Measurements from ENCODE around the gene TNNC2. TPM values are rescaled to one million over a fixed set of nuclear protein-coding genes. Genes with fewer than 3 reads are reported as not detected.
"Not testable (repeated sequence)": the region's sequence is repeated elsewhere in the genome, so short reads cannot be mapped to it uniquely, and the experiment has no call there.

The TNNC2 gene
- total RNA-seq, result not detected

DNA sequence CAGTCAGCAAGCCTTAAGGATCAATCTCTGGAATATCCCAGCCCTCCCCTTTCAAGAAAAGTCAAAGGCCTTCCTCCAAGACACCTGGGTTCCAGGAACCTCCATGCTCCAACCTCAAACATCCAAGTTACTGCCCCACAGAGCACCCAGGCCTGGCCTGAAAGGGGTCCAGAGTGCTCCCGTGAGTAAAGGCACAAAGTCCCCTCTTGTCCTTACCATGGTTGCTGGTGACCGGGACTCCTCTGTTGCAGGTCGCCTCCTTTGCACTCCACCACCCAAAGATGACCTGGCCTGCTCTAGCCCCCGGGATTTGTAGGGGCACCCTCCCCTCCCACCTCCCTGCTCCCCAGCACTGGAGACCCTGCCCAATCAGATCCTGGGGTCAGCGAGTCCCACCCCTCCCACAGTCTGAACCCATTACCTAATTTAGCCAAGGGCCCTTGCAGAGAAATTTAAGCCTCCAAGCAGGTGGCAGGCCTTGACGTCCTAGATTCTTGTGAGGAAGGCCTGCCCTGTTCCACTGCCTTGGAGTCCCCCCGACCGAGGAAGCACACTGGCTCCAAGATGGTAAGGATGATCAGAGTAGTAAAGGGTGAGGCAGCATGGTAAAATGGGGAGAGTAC, at the start of gene TNNC2:
Gene TNNC2 (minus strand): TSS at position 283 of the 623 bp plus-strand sequence. CDS start 64 bp downstream, at position 219.
- H3K27ac Mint-ChIP-seq, result no peak within 1 kb of the TSS

DNA sequence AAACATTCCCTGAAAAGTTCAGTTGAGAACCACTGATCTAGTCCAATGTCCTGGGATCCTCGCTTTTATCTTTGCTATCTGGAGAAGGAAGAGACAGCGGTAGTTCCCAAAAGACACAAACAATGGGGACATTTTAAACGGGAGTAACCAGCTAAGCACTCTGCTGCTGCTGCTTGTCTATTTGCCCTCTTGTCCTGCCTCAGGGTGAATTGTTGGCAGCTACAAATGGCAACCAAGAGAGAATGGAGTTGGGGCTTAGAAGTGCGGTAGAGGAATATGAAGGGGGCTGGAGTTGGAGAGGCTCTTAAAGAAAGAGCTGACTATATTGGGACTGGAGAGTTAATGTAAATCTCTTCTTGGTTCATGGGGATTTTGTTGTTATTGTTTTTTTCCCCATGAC, 47.5 kb upstream of the TNNC2 start:
- no peak overlapping the region for H3K27ac Mint-ChIP-seq
- POLR2A ChIA-PET, result interaction anchor here (0.7 to 1.4 kb wide), 2 partner anchors 24 to 46 kb away, joined by 3 to 8 read pairs; no protein-coding TSS in a partner anchor

More for the DNA sequence above, at the start of gene TNNC2:
- Mint-ChIP-seq H3K27me3 (peaks cover 39% of the 10 kb centered on the region), H3K4me3 (no peak within 1 kb of the TSS), H3K9me3 (no peaks in the 10 kb centered on the region), H3K4me1 (peaks cover 19% of the 10 kb centered on the region), H3K36me3 (peaks cover 2% of the 10 kb centered on the region)
- DNase-seq (no peak), ATAC-seq (ENCODE audit: low read depth) (no peak)
- POLR2A ChIA-PET, result interaction anchor here (0.6 kb wide), 1 partner anchor 535 kb away, joined by 3 read pairs; no protein-coding TSS in a partner anchor

DNA sequence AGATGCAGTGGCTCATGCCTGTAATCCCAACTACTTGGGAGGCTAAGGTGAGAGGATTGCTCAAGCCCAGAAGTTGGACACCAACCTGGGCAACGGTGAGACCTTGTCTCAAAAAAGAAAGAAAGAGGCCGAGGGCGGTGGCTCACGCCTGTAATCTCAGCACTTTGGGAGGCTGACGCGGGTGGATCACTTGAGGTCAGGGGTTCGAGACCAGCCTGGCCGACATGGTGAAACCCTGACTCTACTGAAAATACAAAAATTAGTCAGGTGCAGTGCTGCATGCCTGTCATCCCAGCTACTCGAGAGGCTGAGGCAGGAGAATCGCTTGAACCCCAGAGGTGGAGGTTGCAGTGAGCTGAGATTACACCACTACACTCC, 47.0 kb upstream of the TNNC2 start:
- POLR2A ChIA-PET, result interaction anchor here (0.7 to 1.4 kb wide), 2 partner anchors 24 to 46 kb away, joined by 3 to 8 read pairs; no protein-coding TSS in a partner anchor
- not testable (repeated sequence) for H3K4me1 Mint-ChIP-seq; H3K27me3 Mint-ChIP-seq; H3K4me3 Mint-ChIP-seq; H3K27ac Mint-ChIP-seq; H3K9me3 Mint-ChIP-seq; ATAC-seq (ENCODE audit: low read depth); H3K36me3 Mint-ChIP-seq; DNase-seq

More for the DNA sequence above, 47.5 kb upstream of the TNNC2 start:
- Mint-ChIP-seq H3K27me3 (no peaks in the 10 kb centered on the region), H3K9me3 (no peaks in the 10 kb centered on the region), H3K4me3 (no peak overlapping the region), H3K36me3 (peaks cover 2% of the 10 kb centered on the region), H3K4me1 (no peaks in the 10 kb centered on the region)
- ATAC-seq (ENCODE audit: low read depth) (no peak), DNase-seq (no peak)

DNA sequence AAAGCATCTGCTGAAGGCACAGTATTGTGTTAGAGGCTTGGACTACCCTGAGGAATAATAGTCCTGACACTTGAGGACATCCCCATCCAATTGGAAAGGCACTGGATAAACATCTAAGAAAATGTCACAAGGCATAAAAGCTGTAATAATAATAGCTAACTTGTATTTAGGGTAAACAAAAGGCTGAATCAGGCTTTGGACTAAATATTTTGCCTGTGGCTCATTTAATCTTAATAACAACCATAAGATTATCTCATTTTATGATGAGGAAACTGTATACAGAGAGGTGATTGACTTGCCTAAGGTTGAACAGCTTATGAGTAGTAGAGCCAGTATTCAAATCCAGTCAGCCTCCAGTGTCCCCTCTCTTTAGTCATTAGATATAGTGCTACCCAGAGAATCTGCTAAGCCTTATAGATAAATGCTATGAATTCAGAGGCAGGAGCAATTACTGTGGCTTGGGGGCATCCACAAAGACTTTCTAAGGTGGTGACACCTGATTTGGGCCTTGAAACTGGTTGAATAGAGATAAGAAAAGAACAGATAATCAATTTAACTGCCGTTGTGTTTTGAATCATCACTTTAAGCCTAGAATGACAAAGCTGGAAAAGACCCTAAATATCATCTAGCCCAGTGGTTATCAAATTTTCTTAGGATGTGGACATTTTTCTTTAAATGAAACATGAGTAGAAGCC, 46.4 kb upstream of the TNNC2 start:
- no peaks in the 10 kb centered on the region for H3K4me1 Mint-ChIP-seq
- peaks cover 2% of the 10 kb centered on the region for H3K36me3 Mint-ChIP-seq
- no peaks in the 10 kb centered on the region for H3K9me3 Mint-ChIP-seq
- POLR2A ChIA-PET, result no interaction called here
- no peak overlapping the region for H3K4me3 Mint-ChIP-seq
- H3K27me3 Mint-ChIP-seq, result no peaks in the 10 kb centered on the region
- no peak for DNase-seq
- H3K27ac Mint-ChIP-seq, result no peak overlapping the region
- no peak for ATAC-seq (ENCODE audit: low read depth)

DNA sequence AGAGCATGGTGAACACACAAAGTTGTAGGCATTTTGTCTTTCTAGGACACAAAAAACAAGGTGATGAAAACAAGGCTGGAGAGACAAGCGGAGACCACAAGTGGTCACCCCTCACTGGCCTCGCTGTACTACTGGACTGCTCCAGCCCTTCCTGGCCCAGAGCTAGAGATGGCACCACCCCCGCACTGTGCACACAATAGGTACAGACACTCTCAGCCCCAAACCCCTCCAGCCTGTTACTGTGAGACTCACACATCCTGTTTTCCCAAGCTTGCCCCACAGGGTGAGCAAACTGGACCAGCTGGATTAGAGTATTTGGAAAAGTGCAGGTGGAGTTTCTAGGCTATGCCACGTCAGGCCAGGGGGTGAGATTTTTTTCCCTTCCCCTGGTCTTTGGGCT, 45.5 kb upstream of the TNNC2 start:
- no peak for DNase-seq

DNA sequence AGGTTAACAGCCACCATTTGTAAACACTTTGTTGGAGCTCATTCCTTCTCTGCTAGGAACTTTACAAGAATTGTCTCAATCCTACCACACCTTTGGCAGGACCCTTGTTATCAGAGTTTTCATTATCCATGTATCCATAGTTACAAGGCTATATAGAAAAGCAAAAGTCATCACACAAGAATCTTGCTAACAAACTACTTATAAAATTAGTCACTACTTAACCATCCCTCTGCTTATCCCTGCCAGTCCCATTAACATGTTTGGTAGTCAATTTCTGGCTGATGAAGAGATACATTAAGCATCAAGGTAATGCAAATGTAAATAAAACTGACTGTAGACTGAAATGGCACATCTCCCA, 40.7 kb upstream of the TNNC2 start:
- no peaks in the 10 kb centered on the region for H3K4me1 Mint-ChIP-seq
- no peak overlapping the region for H3K4me3 Mint-ChIP-seq
- ATAC-seq (ENCODE audit: low read depth) (no peak), DNase-seq (no peak)
- H3K27me3 Mint-ChIP-seq, result no peaks in the 10 kb centered on the region
- no peak overlapping the region for H3K27ac Mint-ChIP-seq
- H3K9me3 Mint-ChIP-seq, result no peaks in the 10 kb centered on the region
- POLR2A ChIA-PET, result interaction anchor here (0.8 kb wide), 1 partner anchor 10 kb away, joined by 4 read pairs; no protein-coding TSS in a partner anchor
- peaks cover 2% of the 10 kb centered on the region for H3K36me3 Mint-ChIP-seq

More for the DNA sequence above, 45.5 kb upstream of the TNNC2 start:
- Mint-ChIP-seq H3K4me1 (no peaks in the 10 kb centered on the region), H3K27me3 (no peaks in the 10 kb centered on the region), H3K36me3 (peaks cover 2% of the 10 kb centered on the region), H3K9me3 (no peaks in the 10 kb centered on the region), H3K27ac (no peak overlapping the region), H3K4me3 (no peak overlapping the region)
- POLR2A ChIA-PET, result interaction anchor here (0.6 to 0.7 kb wide), 2 partner anchors 8 to 14 kb away, joined by 3 read pairs; partner anchors contain the start of gene ZSWIM1
- no peak for ATAC-seq (ENCODE audit: low read depth)

DNA sequence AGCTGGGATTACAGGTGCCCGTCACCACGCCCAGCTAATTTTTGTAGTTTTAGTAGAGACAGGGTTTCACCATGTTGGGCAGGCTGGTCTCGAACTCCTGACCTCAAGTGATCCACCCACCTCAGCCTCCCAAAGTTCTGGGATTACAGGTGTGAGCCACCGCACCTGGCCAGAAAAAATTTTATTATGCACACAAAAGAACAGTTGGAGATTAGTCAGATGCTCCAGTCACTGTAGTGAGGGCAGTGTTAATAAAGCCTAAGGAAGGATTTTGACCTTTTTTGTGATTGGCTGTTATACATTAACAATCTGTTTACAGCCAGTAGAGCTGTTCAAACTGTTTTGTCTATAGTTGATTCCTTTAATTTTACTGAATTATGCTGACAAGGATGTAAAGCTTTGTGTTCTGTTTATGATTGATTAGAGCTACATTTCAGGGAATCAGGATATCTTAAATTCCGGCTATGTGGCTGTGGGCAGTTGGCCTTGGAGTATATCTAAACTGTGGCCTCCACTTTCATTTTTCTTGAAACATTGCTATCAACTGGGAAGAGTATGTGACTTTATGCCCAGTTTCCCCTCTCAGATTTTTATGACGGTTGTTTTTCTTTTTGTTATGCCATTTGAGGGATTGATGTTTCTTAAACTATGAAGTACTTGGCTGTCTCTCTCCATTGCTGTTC, 40.2 kb upstream of the TNNC2 start:
- DNase-seq, result no peak
- Mint-ChIP-seq H3K36me3 (peaks cover under 1% of the 10 kb centered on the region), H3K27ac (no peak overlapping the region), H3K4me3 (no peak overlapping the region), H3K9me3 (no peaks in the 10 kb centered on the region), H3K27me3 (no peaks in the 10 kb centered on the region), H3K4me1 (no peaks in the 10 kb centered on the region)
- POLR2A ChIA-PET, result interaction anchor here (1.0 kb wide), 2 partner anchors 9 to 11 kb away, joined by 3 read pairs; no protein-coding TSS in a partner anchor
- ATAC-seq (ENCODE audit: low read depth), result no peak

DNA sequence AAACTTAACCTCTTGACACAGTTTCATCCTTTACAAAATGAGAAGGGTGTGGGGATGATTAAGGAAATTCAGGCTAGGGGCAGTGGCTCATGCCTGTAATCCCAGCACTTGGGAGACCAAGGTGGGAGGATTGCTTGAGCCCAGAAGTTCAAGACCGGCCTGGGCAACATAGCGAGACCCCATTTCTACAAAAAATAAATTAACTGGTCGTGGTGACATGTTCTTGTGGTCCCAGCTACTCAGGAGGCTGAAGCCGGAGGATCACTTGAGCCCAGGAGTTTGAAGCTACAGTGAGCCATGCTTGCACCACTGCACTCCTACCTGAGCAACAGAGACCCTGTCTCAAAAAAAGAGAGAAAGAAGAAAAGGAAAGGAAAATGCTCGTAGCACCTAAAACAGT, 39.3 kb upstream of the TNNC2 start:
- no peak overlapping the region for H3K27ac Mint-ChIP-seq
- H3K4me3 Mint-ChIP-seq, result no peak overlapping the region
- H3K4me1 Mint-ChIP-seq, result no peaks in the 10 kb centered on the region
- H3K9me3 Mint-ChIP-seq, result no peaks in the 10 kb centered on the region
- H3K36me3 Mint-ChIP-seq, result no peaks in the 10 kb centered on the region
- DNase-seq (no peak), ATAC-seq (ENCODE audit: low read depth) (no peak)
- POLR2A ChIA-PET, result interaction anchor here (1.0 kb wide), 2 partner anchors 8 to 10 kb away, joined by 3 read pairs; no protein-coding TSS in a partner anchor
- no peaks in the 10 kb centered on the region for H3K27me3 Mint-ChIP-seq

DNA sequence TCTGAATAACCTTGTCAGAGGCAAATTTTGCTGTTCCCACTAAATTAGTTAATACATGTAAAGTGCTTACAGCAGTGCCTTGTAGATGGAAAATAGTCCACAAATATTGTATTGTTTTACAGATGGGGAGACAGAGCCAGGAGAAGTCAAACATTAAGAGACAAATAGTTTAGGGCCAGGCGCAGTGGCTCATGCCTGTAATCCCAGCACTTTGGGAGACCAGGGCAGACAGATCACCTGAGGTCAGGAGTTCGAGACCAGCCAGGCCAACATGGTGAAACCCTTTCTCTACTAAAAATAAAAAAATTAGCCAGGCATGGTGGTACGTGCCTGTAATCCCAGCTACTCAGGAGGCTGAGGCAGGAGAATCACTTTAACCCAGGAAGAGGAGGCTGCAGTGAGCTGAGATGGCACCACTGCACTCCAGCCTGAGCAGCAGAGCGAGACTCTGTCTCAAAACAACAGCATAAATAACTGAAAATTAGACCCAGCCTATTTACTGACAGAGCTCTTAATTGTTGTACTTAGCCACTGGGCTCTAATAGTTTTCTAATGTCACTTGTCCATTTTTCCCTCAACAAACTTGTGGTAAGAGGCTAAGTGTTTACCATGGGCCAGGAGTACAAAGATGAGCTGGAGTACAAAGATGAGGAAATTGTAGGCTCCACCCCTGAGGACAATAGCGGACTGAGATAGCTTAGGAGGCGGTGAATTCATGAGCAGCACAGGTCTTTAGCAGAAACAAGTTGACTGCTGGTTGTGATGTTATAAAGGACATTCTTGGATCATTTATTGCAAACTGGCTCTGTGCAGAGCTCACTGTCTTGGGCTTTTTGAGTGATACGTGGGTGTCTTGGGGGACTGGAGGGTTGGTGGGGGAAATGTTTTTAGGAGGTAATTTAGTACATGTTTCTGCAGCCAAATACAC, 36.7 kb upstream of the TNNC2 start:
- H3K27me3 Mint-ChIP-seq, result no peaks in the 10 kb centered on the region
- no peak overlapping the region for H3K4me3 Mint-ChIP-seq
- H3K9me3 Mint-ChIP-seq, result no peaks in the 10 kb centered on the region
- no peak for DNase-seq
- no peak for ATAC-seq (ENCODE audit: low read depth)
- POLR2A ChIA-PET, result no interaction called here
- H3K27ac Mint-ChIP-seq, result no peak overlapping the region
- peaks cover 7% of the 10 kb centered on the region for H3K4me1 Mint-ChIP-seq
- H3K36me3 Mint-ChIP-seq, result peaks cover 7% of the 10 kb centered on the region

DNA sequence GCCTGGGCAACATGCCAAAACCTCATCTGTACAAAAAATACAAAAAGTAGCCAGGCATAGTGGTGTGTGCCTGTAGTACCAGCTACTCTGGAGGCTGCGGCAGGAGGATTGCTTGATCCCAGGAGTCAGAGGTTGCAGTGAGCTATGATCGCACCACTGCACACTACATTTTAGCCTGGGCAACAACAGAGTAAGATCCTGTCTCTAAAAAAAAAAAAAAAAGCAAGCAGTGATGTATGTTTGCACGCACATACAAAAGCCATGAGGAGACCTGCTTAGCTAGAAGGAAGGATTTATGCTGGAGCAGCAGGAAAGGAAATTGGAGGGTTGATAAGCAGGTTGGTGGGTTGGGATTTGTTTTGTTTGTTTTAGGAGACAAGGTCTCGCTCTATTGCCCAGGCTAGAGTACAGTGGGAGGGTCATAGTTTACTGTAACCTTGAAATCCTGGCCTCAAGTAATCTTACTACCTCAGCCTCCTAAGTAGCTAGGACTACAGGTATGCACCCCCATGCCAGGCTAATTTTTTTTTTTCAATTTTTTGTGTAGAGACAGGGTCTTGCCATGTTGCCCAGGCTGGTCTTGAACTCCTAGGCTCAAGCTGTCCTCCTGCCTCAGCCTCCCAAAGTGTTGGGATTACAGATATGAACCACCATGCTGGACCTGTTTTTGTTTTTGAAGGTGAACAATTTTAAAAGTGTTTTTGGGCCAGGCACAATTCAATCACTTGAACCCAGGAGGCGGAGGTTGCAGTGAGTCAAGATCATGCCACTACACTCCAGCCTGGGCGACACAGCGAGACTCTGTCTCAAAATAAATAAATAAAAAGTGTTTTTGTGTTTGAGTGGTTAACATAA, 34.3 kb upstream of the TNNC2 start:
- Mint-ChIP-seq H3K27ac (no peak overlapping the region), H3K4me3 (no peak overlapping the region), H3K9me3 (no peaks in the 10 kb centered on the region), H3K36me3 (peaks cover 7% of the 10 kb centered on the region), H3K4me1 (peaks cover 19% of the 10 kb centered on the region), H3K27me3 (no peaks in the 10 kb centered on the region)
- POLR2A ChIA-PET, result no interaction called here
- DNase-seq (no peak), ATAC-seq (ENCODE audit: low read depth) (no peak)

DNA sequence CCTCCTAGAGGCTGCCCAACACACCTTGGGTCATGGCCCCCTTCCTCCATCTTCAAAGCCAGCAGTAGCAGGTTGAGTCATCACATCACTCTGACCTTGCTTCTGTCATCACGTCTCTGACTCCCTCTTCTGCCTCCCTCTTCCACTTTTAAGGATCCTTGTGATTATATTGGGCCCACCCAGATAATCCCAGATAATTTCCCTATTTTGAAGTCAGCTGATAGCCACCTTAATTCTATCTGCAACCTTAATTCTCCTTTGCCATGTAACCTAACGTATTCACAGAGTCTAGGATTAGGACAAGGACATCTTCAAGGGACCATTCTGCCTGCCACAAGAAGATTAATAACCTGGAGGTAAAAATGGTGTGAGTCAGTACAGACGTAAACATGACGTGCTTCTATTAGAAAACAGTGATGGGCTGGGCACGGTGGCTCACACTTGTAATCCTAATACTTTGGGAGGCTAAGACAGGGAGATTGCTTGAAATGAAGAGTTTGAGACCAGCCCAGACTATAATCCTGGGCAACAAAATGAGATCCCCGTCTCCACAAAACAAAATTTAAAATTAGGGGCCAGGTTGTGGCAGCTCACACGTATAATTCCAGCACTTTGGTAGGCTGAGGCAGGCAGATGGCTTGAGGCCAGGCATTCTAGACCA, 33.6 kb upstream of the TNNC2 start:
- Mint-ChIP-seq H3K36me3 (peaks cover 7% of the 10 kb centered on the region), H3K9me3 (no peaks in the 10 kb centered on the region), H3K27ac (no peak overlapping the region), H3K4me1 (peaks cover 24% of the 10 kb centered on the region), H3K27me3 (no peaks in the 10 kb centered on the region), H3K4me3 (no peak overlapping the region)
- DNase-seq (no peak), ATAC-seq (ENCODE audit: low read depth) (no peak)
- POLR2A ChIA-PET, result interaction anchor here (0.6 kb wide), 1 partner anchor 15 kb away, joined by 3 read pairs; no protein-coding TSS in a partner anchor

DNA sequence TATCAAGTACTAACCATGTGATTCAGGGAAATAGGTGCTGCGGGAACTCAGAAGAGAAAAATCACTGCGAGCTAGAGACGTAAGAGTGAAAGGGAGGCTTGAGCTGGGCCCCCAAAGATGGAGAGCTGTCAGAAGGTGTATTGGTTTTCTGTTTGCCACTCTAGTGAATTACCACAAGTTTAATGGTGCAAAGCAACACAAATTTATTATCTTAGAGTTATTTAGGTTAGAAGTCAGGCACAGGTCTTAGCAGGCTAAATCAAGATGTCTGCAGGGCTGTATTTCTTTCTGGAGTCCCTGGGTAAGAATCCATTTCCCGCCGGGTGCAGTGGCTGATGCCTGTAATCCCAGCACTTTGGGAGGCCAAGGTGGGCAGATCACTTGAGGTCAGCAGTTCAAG, 32.8 kb upstream of the TNNC2 start:
- H3K27ac Mint-ChIP-seq, result no peak overlapping the region
- H3K36me3 Mint-ChIP-seq, result peaks cover 7% of the 10 kb centered on the region
- no peaks in the 10 kb centered on the region for H3K27me3 Mint-ChIP-seq
- no peak for DNase-seq
- peaks cover 27% of the 10 kb centered on the region for H3K4me1 Mint-ChIP-seq
- no peaks in the 10 kb centered on the region for H3K9me3 Mint-ChIP-seq
- H3K4me3 Mint-ChIP-seq, result no peak overlapping the region
- POLR2A ChIA-PET, result interaction anchor here (0.6 kb wide), 1 partner anchor 16 kb away, joined by 3 read pairs; no protein-coding TSS in a partner anchor
- no peak for ATAC-seq (ENCODE audit: low read depth)

Data from activated naive CD8-positive, alpha-beta T cell treated with anti-CD3 and anti-CD28 coated beads, Interleukin-2, amount 10 ng/mL, durations not matched to agents 7 days and 5 days (primary cell).